Sigmoid colon (tissue), 4 donors: Measurements from ENCODE around the gene PRDM16.

Experiments used
- CTCF ChIP-seq, 4 experiments: fragments of 450-650 bp in 3 of 4; fragments of 200-600 bp in 1 of 4; IDR thresholded peaks; one replicate each; pipeline ENCODE4 v1.5.1; 2016 to 2019; ENCODE audit warnings: antibody characterized with exemption in 4 of 4, mild to moderate bottlenecking in 3 of 4, moderate library complexity in 2 of 4
- EP300 ChIP-seq, 4 donors: sonication (generic); formaldehyde crosslinking; IDR thresholded peaks; one replicate each; pipeline ENCODE4 v1.6.1; 2017; ENCODE audit warnings: antibody characterized with exemption in 4 of 4
- POLR2A ChIP-seq, 2 donors: fragments of 450-650 bp; IDR thresholded peaks; one replicate each; pipeline ENCODE4 v1.6.1; 2016; ENCODE audit warnings: antibody characterized with exemption in 2 of 2, mild to moderate bottlenecking in 2 of 2, moderate library complexity in 2 of 2
- POLR2AphosphoS5 ChIP-seq, 4 donors: sonication (generic); formaldehyde crosslinking; IDR thresholded peaks; one replicate each; pipeline ENCODE4 v1.6.1; 2017; ENCODE audit warnings: antibody characterized with exemption in 4 of 4

GRCh38 chr1:3078430-3078861 is 9.4 kb downstream of the PRDM16 start:
- no peak for TF ChIP-seq CTCF (IDR thresholded peaks at IDR 0.05)
- TF ChIP-seq POLR2AphosphoS5 (IDR thresholded peaks at IDR 0.05): no peak
- TF ChIP-seq EP300 (IDR thresholded peaks at IDR 0.05): no peak
- TF ChIP-seq POLR2A (IDR thresholded peaks at IDR 0.05): no peak
